Kidney (tissue), 14 donors: ENCODE data around the gene FAM98C. TPM values are rescaled to one million over a fixed set of nuclear protein-coding genes. Genes with fewer than 3 reads are reported as not detected.

ENCODE experiments used
- DNase-seq, 5 donors: peaks; one replicate each; pipeline ENCODE4 v3.0.0-alpha.2; 2013 to 2020
- FAIRE-seq: peaks from 2 replicates; lab custom pipeline; 2012; peaks lifted over from hg19 to GRCh38; lab: Jason Lieb, UNC
- H3K27ac ChIP-seq, 2 donors: one replicate each; pipeline ENCODE4 v1.7.0; 2013; ENCODE audit warnings: low read depth in 2 of 2, low read length in 2 of 2, inconsistent platforms in 1 of 2
- H3K27me3 ChIP-seq: one replicate; pipeline ENCODE4 v1.7.1; 2013; ENCODE audit warnings: low read length, inconsistent platforms; ENCODE audit not compliant: control insufficient read depth, insufficient read depth
- H3K36me3 ChIP-seq, 3 donors: one replicate each; pipeline versions ENCODE4 v1.7.0 to v1.7.1; 2013; ENCODE audit warnings: low read length in 3 of 3, control low read depth in 1 of 3, inconsistent platforms in 1 of 3; ENCODE audit not compliant: insufficient read depth in 3 of 3, control insufficient read depth in 2 of 3
- H3K4me1 ChIP-seq, 3 donors: one replicate each; pipeline versions ENCODE4 v1.7.0 to v1.7.1; 2013; ENCODE audit warnings: low read length in 3 of 3, inconsistent platforms in 1 of 3, low read depth in 1 of 3; ENCODE audit not compliant: control insufficient read depth in 2 of 3, insufficient read depth in 2 of 3
- H3K4me3 ChIP-seq, 3 donors: one replicate each; pipeline versions ENCODE4 v1.7.0 to v1.8.1; 2013; ENCODE audit warnings: low read length in 3 of 3, control low read depth in 1 of 3, inconsistent platforms in 1 of 3
- H3K9ac ChIP-seq, 3 donors: one replicate each; pipeline versions ENCODE4 v1.7.0 to v1.7.1; 2013; ENCODE audit warnings: low read length in 3 of 3, control low read depth in 1 of 3, inconsistent platforms in 1 of 3
- H3K9me3 ChIP-seq, 3 donors: one replicate each; pipeline versions ENCODE4 v1.7.0 to v1.7.1; 2013; ENCODE audit warnings: low read length in 3 of 3, control low read depth in 1 of 3, inconsistent platforms in 1 of 3; ENCODE audit not compliant: control insufficient read depth in 2 of 3, insufficient read depth in 1 of 3
- intact Hi-C: fragments of 100-400 bp; cut with DNase I; formaldehyde crosslinking; loops from one replicate; pipeline ENCODE4 v1.11.1; 2022
- polyA plus RNA-seq: library from polyadenylated mRNA; stranded (reverse); fragments of 350-450 nt; fragmentation: Illumina TruSeq; extraction: RNeasy Lipid Tissue Mini Kit (QIAGEN cat#74804); gene quantifications from one replicate; pipeline ENCODE4 v1.2.3, GENCODE V29; 2014; ENCODE audit warnings: low read depth, low replicate concordance; ENCODE audit not compliant: insufficient read depth
- total RNA-seq: library from RNA; stranded (reverse); fragmentation: NEBNext Ultra II Directional; extraction: Animal tissue kit (Norgen Biotek cat#: 25700); gene quantifications from one replicate; pipeline ENCODE4 v1.2.1, GENCODE V29; 2021
- TF ChIP-seq, protein P1 (sequence below): IDR thresholded peaks from 3 replicates; pipeline ENCODE4 v1.5.1; 2012; ENCODE audit warnings: mild to moderate bottlenecking, moderate library complexity, borderline replicate concordance; ENCODE audit not compliant: insufficient read depth; ENCODE audit errors: extremely low read depth
- donor health status: control.
- donor health status: control.
- donor health status: control.
- donor health status: control.
- donor health status: control.
- donor health status: DM: yes; HTN: yes; CAD: no.
- donor health status: Normal renal cell carcinoma (clear cell type).

The FAM98C gene
- total and polyA plus RNA-seq, 2 donors from 2014 or later = 22.3 to 25.2 TPM

DNA sequence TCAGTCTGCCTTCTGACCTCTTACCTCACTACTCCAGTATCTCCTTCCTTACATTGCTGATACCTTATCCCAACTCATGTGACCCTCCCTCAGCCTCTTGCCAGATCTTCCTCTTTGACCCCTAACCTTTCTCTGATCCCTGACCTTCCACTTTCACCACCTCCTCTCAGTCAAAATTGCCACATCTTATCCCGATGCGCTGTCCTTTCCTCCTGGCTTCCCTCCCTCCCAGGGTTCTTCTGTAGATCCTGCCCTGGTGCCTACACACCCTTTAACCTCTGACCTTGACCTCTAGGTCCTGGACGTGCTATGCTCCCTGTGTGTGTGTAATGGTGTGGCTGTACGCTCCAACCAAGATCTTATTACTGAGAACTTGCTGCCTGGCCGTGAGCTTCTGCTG, 54.3 kb downstream of the FAM98C start:
- Histone ChIP-seq H3K27me3 (no peaks in the 10 kb centered on the region), H3K36me3 (no peaks in the 10 kb centered on the region), H3K4me3 (no peak overlapping the region), H3K9ac (no peak overlapping the region), H3K4me1 (no peaks in the 10 kb centered on the region), H3K9me3 (no peaks in the 10 kb centered on the region), H3K27ac (no peak overlapping the region)
- FAIRE-seq = no peak
- intact Hi-C loops = no loop called here
- TF ChIP-seq, protein P1, sequence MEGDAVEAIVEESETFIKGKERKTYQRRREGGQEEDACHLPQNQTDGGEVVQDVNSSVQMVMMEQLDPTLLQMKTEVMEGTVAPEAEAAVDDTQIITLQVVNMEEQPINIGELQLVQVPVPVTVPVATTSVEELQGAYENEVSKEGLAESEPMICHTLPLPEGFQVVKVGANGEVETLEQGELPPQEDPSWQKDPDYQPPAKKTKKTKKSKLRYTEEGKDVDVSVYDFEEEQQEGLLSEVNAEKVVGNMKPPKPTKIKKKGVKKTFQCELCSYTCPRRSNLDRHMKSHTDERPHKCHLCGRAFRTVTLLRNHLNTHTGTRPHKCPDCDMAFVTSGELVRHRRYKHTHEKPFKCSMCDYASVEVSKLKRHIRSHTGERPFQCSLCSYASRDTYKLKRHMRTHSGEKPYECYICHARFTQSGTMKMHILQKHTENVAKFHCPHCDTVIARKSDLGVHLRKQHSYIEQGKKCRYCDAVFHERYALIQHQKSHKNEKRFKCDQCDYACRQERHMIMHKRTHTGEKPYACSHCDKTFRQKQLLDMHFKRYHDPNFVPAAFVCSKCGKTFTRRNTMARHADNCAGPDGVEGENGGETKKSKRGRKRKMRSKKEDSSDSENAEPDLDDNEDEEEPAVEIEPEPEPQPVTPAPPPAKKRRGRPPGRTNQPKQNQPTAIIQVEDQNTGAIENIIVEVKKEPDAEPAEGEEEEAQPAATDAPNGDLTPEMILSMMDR = no peak
- DNase-seq = no peak

DNA sequence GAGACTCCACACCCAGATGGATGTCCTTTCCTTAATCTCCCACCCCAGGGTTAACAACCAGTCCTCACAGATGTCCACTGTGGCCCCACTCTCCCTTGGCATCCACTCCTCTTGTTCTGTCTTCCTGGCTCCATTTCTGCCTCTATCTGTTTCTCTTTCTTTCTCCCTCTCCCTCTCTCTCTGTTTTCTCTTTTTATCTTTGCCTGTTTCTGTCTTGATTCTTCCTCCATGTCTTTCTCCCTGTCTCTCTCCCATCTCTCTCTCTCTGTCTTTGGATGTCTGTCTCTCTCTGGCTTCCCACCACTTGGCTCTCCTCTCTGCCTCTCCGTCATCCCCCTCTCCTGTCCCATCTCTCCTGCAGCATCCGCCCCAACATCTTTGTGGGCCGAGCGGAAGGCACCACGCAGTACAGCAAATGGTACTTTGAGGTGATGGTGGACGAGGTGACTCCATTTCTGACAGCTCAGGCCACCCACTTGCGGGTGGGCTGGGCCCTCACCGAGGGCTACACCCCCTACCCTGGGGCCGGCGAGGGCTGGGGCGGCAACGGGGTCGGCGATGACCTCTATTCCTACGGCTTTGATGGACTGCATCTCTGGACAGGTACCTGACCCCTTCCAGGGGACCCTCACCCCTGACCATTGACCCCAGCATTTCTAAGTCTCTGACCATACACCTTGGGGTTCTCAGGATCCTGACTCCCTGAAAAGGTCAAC, 55.0 kb downstream of the FAM98C start:
- TF ChIP-seq, protein P1 = no peak

More for the DNA sequence above, 55.0 kb downstream of the FAM98C start:
- Histone ChIP-seq H3K4me1 (no peaks in the 10 kb centered on the region), H3K27ac (no peak overlapping the region), H3K36me3 (no peaks in the 10 kb centered on the region), H3K27me3 (no peaks in the 10 kb centered on the region), H3K9ac (no peak overlapping the region), H3K4me3 (no peak overlapping the region), H3K9me3 (no peaks in the 10 kb centered on the region)
- DNase-seq = no peak
- no peak for FAIRE-seq
- intact Hi-C loops = no loop called here

Other genes with a start within 250 kb of the FAM98C start
- not detected for gene DPF1, start 178.9 kb upstream of the FAM98C start, total RNA-seq
- not detected for gene DPF1, start 178.9 kb upstream of the FAM98C start, polyA plus RNA-seq
- 66.0 TPM for gene PPP1R14A, start 146.7 kb upstream of the FAM98C start, total RNA-seq
- gene PPP1R14A, start 146.7 kb upstream of the FAM98C start, polyA plus RNA-seq = 69.9 TPM
- 381 TPM for gene SPINT2, start 138.5 kb upstream of the FAM98C start, total RNA-seq
- gene SPINT2, start 138.5 kb upstream of the FAM98C start, polyA plus RNA-seq = 425 TPM
- 43.9 TPM for gene C19orf33, start 98.8 kb upstream of the FAM98C start, total RNA-seq
- gene C19orf33, start 98.8 kb upstream of the FAM98C start, polyA plus RNA-seq = 40.3 TPM
- 30.3 TPM for gene YIF1B, start 87.1 kb upstream of the FAM98C start, total RNA-seq
- gene YIF1B, start 87.1 kb upstream of the FAM98C start, polyA plus RNA-seq = 62.7 TPM
- 7.2 TPM for gene KCNK6, start 83.2 kb upstream of the FAM98C start, total RNA-seq
- 2.2 TPM for gene KCNK6, start 83.2 kb upstream of the FAM98C start, polyA plus RNA-seq
- 9.6 TPM for gene CATSPERG, start 67.3 kb upstream of the FAM98C start, total RNA-seq
- gene CATSPERG, start 67.3 kb upstream of the FAM98C start, polyA plus RNA-seq = 6.0 TPM
- 126 TPM for gene PSMD8, start 28.5 kb upstream of the FAM98C start, total RNA-seq
- gene PSMD8, start 28.5 kb upstream of the FAM98C start, polyA plus RNA-seq = 217 TPM
- gene GGN, start 15.1 kb upstream of the FAM98C start, total RNA-seq = 1.6 TPM
- 0.92 TPM for gene GGN, start 15.1 kb upstream of the FAM98C start, polyA plus RNA-seq
- 8.7 TPM for gene SPRED3, start 14.4 kb upstream of the FAM98C start, total RNA-seq
- gene SPRED3, start 14.4 kb upstream of the FAM98C start, polyA plus RNA-seq = 0.17 TPM
- gene RASGRP4, start 23.1 kb downstream of the FAM98C start, total RNA-seq = 3.6 TPM
- gene RASGRP4, start 23.1 kb downstream of the FAM98C start, polyA plus RNA-seq = 0.80 TPM
- 2.8 TPM for gene RYR1, start 30.6 kb downstream of the FAM98C start, total RNA-seq
- gene RYR1, start 30.6 kb downstream of the FAM98C start, polyA plus RNA-seq = 0.69 TPM
- 17.7 TPM for gene MAP4K1, start 214.9 kb downstream of the FAM98C start, total RNA-seq
- 3.9 TPM for gene MAP4K1, start 214.9 kb downstream of the FAM98C start, polyA plus RNA-seq
- gene EIF3K, start 216.1 kb downstream of the FAM98C start, total RNA-seq = 259 TPM
- gene EIF3K, start 216.1 kb downstream of the FAM98C start, polyA plus RNA-seq = 723 TPM
- 606 TPM for gene ACTN4, start 244.6 kb downstream of the FAM98C start, total RNA-seq
- gene ACTN4, start 244.6 kb downstream of the FAM98C start, polyA plus RNA-seq = 231 TPM